T1000 (cell line): ENCODE data around the gene ZNF232.
"Not testable (repeated sequence)": the region's sequence is repeated elsewhere in the genome, so short reads cannot be mapped to it uniquely, and the experiment has no call there.

Experiments
- DNase-seq: peaks from one replicate; lab custom pipeline; 2025; ENCODE audit warnings: mixed read lengths; lab: John Stamatoyannopoulos, UW

ZNF232 gene

DNA sequence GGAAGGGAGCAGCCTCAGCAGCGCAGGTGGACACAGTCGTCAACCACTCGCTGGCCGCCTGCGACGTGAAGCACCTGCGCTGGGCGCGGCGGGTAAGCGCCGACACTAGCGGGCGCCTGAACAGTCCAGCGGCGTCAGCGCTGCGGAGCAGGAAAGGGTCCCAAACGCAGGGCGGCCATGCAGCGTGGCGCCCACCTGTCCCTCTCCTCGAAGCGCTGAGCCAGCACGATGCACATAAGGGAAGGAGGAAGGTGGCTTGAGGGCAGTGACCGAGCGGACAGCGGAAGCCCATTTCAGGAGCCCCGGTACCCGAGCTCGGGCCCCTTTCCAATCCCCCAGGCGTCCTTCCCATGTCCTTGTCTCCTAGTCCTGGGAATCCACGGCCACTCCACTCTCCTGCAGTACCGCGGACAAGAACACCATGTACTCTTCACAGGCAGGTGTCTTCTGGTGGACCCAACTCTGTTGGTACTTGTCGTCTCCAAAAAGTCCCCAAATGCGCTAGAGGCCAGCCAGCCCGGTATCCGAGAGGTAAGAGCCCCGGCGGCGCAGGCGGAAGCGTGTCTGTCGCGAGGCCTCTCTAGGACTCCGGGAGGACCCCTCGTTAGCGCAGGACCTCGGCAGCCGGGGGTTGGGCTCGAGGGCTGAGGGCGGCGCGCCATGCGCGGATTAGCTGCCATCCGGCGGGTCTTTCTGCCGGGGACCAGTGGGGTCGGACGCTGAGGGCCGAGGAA lies 14.4 kb downstream of the ZNF232 start:
- peak; percentile 14 for DNase-seq

DNA sequence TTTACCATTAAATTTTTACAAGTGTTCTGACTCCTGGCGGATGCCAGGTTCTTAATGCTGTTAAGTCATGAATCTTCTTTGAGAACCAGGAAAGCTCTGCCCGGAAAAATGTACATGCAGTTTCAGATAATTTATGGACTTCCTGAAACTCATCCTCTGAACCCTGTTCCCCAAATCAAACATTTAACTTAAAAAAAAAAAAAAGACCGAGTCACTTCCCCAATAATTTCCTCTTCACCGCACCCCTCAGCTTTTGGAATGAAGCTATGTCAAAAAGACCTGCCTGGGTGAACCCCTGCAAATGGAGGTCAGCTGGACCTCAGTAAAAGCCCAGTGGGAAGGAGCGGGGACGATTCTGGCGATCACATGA lies 15.0 kb downstream of the ZNF232 start:
- no peak for DNase-seq

DNA sequence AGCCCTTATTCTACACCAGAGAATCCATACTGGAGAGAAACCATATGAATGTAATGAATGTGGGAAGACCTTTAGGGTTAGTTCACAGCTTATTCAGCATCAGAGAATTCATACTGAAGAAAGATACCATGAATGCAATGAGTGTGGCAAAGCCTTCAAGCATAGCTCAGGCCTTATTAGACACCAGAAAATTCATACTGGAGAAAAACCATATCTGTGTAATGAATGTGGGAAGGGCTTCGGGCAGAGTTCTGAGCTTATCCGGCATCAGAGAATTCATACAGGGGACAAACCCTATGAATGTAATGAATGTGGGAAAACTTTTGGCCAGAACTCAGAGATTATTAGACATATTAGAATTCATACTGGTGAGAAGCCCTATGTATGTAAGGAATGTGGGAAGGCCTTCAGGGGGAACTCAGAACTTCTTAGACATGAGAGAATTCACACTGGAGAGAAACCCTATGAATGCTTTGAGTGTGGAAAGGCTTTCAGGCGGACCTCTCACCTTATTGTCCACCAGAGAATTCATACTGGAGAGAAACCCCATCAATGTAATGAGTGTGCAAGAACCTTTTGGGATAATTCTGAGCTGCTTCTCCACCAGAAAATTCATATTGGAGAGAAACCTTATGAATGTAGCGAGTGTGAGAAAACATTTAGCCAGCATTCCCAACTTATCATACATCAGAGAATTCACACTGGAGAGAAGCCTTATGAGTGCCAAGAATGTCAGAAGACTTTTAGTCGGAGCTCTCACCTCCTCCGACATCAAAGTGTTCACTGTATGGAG lies 19.3 kb downstream of the ZNF232 start:
- no peak for DNase-seq

DNA sequence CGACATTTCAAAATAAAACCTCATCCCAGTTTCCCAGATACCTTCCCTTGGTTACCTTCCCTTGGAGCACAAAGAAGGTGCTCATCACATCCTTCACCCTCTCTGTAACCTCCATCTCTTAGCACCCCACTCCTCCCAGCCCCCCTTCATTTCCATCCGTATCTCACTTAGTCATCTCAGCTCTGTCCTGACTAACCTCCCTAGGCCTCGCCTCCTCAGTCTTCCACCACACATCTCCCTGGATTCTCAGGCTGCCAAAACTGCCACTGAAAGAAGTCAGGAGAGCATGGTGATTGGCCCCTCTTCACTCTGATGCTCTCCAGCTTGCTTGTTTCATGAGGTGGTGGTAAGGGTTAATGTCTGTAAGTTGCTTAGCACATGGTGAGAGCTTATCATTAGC lies 31.1 kb downstream of the ZNF232 start:
- no peak for DNase-seq

DNA sequence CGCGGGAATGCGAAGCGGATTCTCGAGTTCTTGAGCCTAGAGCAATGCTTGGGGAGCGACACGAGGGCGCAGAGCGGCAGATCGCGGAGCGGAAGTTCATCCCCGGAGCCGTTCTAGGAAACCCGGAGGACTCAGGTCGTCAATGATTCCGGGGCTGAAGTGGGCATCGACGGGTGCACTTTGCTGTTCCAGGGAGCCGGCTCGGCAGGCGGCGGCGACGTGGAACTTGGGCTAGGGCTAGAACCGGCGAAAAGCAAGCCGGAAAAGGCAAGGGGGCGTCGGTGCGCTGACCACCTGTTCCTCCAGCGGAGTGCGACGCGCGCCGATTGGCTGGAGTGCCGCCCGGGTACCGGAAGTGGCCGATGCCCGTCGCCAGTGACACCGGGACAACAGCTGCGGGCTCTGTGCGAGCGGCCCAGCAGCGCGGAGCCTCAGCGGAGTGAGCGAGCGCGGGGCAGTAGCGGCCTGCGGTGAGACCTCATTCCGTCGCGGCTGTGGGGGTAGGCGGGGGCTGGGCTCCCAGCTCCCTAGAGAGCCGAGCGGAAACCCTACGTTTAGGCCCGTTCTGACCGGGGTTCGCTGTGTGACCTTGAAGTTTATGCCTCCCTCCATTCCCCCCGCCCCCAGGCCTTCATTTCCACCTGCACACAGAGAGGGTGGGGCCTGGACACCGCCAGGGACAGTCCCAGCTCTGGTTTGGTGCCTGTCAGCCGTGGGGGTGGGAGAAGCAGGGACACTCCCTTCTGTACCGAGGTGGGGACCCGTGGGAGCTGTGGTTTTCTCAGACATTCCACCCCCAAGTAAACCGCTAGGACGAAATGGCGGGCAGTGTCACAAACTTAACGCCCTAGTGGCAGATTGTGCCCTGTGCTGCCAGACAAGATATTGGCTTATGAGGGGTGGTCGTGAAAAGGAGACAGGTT lies 33.3 kb downstream of the ZNF232 start, which contains the start of gene ZFP3:
Gene ZFP3, plus strand, starts transcription at position 362 of the 923 bp plus-strand sequence. CDS start 13,038 bp downstream, outside the sequence.
- peak; percentile 76 for DNase-seq

DNA sequence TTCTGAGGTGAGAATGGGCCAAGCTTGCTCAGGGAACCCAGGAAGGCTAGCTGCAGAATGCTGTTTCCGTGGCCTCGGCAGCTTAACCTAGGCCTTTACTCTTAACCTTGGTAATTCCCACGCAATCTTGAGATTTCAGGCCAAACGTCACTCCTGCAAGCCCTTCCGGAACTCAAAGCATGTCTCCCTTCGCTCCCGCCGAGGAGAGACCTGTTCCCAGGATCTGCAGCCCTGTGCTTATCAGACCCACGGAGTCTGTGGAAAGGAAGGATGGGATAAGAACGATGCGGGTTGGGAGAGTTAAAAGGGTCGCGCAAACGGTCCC lies 33.9 kb downstream of the ZNF232 start:
- DNase-seq, result no peak

DNA sequence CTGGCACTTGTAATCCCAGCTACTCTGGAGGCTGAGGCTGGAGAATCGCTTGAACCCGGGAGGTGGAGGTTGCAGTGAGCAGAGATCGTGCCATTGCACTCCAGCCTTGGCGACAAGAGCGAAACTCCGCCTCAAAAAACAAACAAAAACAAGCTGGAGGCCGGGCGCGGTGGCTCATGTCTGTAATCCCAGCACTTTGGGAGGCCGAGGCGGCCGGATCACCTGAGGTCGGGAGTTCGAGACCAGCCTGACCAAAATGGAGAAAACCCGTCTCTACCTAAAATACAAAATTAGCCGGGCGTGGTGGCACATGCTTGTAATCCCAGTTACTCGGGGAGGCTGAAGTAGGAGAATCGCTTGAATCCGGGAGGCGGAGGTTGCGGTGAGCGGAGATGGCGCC lies 34.4 kb downstream of the ZNF232 start:
- not testable (repeated sequence) for DNase-seq

DNA sequence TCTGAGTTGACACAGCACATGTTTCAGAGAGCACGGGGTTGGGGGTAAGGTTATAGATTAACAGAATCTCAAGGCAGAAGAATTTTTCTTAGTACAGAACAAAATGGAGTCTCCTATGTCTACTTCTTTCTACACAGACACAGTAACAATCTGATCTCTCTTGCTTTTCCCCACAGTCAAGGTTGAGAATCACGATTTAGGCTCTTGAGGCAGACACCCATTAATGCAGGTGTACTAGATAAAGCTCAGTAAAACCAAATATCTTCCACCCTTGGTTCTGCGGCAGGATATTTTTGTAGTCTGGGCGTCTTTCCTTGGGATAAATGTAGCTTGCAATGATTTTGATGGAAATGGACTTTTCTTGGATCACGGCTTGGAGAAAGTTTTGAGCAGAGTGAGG lies 36.2 kb downstream of the ZNF232 start:
- not testable (repeated sequence) for DNase-seq

DNA sequence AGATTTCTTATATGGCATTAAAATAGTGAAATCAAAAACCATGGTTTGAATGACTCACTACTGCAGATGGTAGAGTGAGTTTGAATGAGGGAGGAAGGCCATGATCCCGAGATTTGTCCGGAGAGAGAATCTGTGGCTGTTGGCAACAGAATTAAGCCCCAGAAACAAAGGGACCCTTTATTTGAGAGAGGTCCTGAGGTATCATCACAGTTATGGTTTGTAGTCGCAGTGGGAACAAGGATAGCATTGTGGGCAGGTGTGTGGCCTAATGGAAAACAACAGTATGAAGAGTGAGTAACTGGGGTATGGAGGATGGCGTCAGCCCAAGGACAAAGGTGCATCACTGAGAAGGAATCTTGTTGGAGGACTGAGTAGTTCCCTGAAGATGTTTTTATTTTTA lies 42.0 kb downstream of the ZNF232 start:
- no peak for DNase-seq

DNA sequence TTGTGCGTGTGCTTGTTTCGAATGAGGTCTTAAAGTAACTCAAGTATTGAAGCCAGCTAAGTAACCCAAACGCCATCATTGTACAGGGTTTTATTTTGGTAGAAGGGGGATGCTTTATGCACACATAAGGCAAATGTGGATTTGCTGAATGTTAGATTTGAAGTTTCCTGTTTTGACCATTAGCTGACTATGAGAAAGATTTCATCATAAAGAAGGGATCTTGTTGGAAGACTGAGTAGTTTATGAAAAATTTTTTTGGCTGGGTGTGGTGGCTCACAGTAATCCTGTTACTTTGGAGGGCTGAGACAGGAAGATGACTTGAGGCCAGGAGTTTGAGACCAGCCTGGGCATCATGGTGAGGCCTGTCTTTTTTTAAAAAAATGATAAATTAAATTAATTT lies 43.4 kb downstream of the ZNF232 start:
- no peak for DNase-seq

DNA sequence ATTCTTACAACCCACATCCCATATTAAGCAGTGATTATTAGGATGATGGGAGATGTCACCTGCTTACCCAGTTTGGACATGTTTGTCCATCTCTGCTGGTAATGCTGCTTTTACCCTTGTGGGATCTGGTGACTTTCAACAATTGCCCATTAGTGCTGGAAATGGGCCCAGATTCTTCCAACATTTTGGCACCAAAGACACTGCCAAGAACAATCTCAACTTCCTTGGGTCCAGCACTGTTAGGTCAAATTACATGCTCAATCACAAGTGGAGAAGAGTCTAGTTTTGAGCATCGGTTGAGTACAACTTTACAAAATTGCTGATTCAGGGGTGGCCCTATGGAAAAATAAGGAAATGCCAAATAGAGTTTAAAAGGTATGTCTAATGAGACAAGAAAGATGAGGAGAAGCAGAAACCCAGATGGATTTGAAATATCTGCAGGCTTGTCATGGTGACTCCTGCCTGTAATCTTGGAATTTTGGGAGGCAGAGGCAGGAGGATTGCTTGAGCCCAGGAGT lies 46.4 kb downstream of the ZNF232 start:
- DNase-seq, result no peak
